Fibroblast of the aortic adventitia (primary cell): ENCODE results near the gene UGT1A5. TPM values are rescaled to one million over a fixed set of nuclear protein-coding genes. Genes with fewer than 3 reads are reported as not detected.

ENCODE experiments used
- DNase-seq: peaks from one replicate; pipeline ENCODE4 v3.0.0-alpha.2; 2010; ENCODE audit warnings: low read depth
- H3K4me3 ChIP-seq: 2 replicates; pipeline ENCODE4 v1.5.1; 2011; ENCODE audit warnings: low read depth, mild to moderate bottlenecking, control low read depth, low read length, moderate library complexity
- CTCF ChIP-seq: IDR thresholded peaks from 2 replicates; pipeline ENCODE4 v1.5.1; 2011; ENCODE audit warnings: mild to moderate bottlenecking, low read length, control low read depth, inconsistent platforms; ENCODE audit not compliant: insufficient read depth
- total RNA-seq: library from RNA; depleted of rRNA; stranded (reverse); fragments of >200 nt; gene quantifications from 2 replicates; pipeline ENCODE4 v1.2.3, GENCODE V29; 2012; ENCODE audit warnings: low replicate concordance

The UGT1A5 gene
- total RNA-seq, 1 donor, result not detected

DNA sequence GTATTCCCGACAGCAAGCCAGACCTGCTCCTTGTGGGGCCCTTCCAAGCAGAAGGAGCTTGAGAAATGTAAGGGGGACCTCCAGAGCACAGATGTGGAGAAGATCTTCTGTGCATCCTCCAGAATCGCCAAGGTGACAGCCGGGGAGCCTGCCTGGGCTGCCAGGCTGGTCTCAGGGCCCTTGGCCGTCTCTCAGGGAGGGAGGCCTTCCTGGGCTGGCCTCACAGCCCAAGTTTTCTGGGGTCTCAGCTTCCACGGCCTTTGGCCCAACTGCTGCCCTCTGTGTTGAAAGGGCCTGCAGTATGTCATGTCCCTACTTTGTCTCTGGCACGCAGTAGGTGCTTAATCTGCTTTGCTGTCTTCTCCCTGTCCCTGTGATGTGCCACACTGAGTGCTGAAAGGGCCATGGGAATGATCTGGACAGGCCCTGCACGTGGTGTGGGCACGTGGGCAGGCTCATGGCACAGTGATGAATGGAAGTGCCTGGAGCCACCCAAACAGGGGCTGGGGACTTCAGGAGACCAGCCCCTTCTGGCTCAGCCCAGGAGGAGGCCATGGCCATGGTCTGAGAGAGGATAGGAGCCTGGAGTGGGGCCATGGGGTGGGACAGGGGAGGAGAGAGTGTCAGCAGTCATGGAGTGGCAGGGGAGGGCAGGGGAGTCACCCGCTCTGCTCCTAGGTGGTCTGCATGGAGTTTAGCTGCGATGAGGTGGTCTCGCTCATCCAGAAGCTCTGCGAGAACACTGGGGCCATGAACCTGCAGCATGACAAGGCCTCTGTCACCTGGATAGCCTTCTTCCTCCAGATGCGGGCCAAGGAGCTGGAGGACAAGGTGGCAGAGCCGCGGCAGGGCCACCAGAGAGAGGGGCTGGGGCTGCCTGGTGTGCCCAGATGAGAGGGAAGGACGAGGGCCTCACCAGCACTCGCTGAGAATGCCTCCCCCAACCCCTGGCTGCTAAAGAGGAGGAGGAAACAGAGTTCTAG, 106.2 kb downstream of the UGT1A5 start:
- no peak overlapping the region for H3K4me3 ChIP-seq
- no peak for TF ChIP-seq CTCF
- no peak for DNase-seq

- DNase-seq, result no peak
- H3K4me3 ChIP-seq, result no peak overlapping the region
- no peak for TF ChIP-seq CTCF
These were observed 107.4 kb downstream of the UGT1A5 start for GRCh38 chr2:233819884-233820773.

GRCh38 chr2:233820774-233821105, 108.0 kb downstream of the UGT1A5 start:
- TF ChIP-seq CTCF, result no peak
- H3K4me3 ChIP-seq, result no peak overlapping the region
- no peak for DNase-seq

- no peak for DNase-seq
- H3K4me3 ChIP-seq, result no peak overlapping the region
- no peak for TF ChIP-seq CTCF
These were observed 108.5 kb downstream of the UGT1A5 start for GRCh38 chr2:233821196-233821595.

DNA sequence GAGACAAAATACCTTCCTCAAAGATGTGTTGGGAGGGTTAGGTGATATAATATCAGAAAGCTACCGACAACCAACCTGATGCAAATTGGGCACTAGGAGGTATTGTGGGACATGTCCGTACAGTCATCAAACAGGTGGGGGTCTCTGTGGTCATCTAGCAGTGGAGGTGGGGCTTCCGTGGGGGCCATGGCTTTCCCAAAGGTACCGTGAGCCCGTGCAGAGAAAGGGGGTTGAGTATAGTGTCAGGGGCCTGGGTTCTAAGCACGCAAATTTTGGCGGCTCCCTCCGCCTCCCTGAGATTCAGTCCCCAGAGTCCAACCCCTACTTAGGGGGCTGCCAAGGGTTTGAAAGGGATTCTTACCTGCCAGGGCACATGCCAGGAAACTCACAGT, 109.0 kb downstream of the UGT1A5 start:
- H3K4me3 ChIP-seq, result no peak overlapping the region
- TF ChIP-seq CTCF, result no peak
- no peak for DNase-seq

DNA sequence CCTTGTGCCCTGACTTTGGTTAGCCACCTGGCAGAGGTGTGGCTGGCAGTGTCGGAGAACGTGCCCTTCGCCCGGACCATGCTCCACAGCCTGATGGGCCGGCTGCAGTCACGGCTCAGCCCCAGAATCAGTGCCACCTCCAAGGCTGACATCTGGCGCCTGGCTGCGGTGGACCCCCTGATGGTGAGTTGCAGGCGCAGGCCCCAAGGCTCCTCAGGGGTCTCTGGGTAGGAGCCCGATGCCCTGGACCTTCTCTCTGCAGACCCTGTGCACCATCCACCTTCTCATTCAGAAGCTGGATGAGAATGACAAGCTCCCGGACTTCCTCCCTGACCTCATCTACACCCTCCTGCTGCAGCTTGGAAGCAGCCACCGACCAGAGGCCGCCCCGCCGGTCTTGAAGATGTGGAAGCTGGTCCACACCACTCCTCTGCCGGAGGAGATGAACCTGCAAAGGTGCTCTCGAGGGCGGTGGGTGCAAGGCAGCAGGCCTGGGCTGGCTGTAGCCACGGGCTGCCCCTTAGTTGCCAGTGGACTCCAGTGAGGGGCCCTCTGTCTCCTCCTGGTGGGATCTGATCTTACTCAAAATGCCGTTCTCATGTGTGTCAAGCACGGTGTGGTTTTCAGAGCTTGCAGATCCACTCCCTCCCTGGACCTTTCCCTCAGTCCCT, 109.5 kb downstream of the UGT1A5 start:
- no peak overlapping the region for H3K4me3 ChIP-seq
- DNase-seq, result no peak
- TF ChIP-seq CTCF, result no peak
